ENCODE results near the gene SNX3. TPM values are rescaled to one million over a fixed set of nuclear protein-coding genes. Genes with fewer than 3 reads are reported as not detected.

SNX3 gene
- total RNA-seq, 1 experiment from 2014 or later: 235 TPM

DNA sequence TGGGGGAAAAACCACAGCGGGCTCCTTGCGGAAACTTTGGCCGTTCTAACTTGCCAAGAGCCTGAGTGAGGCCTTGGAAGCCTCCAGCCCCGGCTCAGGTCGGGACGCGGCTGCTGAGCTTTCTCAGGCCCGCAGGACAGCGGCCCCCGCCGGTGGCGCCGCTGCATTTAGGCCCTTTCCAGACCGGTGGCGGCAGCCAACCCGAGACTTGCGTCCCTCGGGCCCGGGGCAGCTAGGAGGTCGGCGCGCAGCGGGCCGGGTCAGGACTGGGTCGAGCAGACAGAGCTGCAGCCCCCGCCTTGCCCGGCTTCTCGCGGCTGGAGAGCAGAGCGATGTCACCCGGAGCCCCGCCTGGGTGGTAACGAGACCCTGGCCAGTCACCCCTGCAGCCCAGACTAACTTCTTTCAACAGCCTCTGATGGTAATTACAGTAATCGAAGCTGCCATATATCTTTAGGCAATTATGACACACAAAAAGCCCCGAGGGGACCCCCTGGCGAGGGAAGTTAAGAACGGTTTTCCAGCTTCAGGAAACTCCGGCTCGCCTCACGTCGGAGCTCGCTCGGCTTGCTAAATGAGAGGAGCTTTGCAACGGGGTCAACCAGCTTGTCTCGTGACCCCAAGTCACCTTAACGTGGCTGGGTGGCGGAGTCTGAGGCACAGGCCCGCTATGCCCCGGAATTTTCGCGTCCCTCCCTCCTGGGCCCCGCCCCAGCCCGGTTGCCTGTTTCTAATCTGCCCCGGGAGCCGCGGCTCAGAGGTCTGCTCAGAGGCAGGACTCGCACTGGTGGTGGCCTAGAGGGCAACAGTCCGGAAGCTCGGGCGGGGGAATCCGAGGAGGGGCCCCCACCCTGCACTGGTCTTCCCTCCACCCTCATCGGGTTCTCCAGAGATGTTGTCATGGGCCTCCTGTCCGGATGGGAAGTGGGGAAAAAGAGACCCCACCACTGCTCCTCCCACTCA, 92.1 kb downstream of the SNX3 start:
- H3K27me3 ChIP-seq: peaks cover 24% of the 10 kb centered on the region
- H3K9me3 ChIP-seq: no peaks in the 10 kb centered on the region
- H3K36me3 ChIP-seq: no peaks in the 10 kb centered on the region
- DNase-seq: no peak
- no peak overlapping the region for H3K4me3 ChIP-seq

DNA sequence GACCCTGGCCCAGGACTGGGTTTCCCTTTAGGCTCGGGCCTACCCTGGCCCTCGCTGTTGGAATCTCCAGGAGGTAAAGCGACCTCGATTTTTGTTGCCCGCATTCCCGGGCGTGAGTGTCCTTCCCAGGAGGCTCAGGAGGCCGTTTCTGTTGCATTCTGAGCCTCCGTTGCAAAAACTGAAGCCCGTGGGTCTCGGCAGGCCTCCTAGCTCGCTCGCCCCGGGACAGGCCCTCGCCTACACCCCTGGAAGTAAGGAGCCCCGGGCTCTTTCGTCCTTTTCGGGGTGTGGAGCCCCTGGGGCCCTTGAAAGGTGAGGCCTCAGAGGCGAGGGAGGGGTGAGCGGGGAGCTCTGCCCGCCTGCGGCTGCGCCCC, 92.8 kb downstream of the SNX3 start:
- H3K36me3 ChIP-seq: no peaks in the 10 kb centered on the region
- H3K9me3 ChIP-seq: no peaks in the 10 kb centered on the region
- no peak for DNase-seq
- H3K27me3 ChIP-seq: peaks cover 31% of the 10 kb centered on the region
- H3K4me3 ChIP-seq: no peak overlapping the region

DNA sequence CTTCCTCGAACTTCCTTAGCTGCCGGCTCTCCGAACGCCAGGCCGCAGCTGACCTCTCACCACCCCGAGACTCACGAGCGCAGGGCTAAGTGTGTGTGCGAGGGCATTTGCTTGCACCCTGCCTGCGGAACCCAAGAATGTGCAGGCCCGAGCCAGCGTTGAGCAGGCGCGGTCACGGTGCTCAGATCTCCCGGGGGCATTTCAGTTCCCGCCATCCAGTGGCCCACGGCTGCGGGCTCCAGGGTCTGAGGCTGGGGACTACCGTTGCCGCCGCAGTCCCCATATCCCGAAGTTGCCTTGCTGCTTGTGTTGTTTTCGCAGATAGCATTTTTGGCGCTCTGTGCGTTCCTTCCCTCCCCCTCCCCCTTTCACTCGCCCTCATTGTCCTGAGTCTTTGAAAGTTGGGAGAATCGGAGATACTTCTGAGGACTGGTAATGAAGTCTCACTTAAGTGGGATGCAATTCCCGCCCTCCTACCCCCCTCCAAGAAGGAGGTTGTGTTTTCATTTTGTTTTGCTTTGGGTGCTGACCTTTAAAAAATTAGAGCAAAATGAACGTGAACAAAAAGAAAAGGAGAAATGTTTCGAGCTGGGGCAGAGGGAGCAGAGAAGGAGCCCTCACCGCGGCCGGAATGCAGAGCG, 93.3 kb downstream of the SNX3 start:
- DNase-seq: no peak
- Histone ChIP-seq H3K4me3 (no peak overlapping the region), H3K36me3 (no peaks in the 10 kb centered on the region), H3K9me3 (no peaks in the 10 kb centered on the region), H3K27me3 (peaks cover 36% of the 10 kb centered on the region)

DNA sequence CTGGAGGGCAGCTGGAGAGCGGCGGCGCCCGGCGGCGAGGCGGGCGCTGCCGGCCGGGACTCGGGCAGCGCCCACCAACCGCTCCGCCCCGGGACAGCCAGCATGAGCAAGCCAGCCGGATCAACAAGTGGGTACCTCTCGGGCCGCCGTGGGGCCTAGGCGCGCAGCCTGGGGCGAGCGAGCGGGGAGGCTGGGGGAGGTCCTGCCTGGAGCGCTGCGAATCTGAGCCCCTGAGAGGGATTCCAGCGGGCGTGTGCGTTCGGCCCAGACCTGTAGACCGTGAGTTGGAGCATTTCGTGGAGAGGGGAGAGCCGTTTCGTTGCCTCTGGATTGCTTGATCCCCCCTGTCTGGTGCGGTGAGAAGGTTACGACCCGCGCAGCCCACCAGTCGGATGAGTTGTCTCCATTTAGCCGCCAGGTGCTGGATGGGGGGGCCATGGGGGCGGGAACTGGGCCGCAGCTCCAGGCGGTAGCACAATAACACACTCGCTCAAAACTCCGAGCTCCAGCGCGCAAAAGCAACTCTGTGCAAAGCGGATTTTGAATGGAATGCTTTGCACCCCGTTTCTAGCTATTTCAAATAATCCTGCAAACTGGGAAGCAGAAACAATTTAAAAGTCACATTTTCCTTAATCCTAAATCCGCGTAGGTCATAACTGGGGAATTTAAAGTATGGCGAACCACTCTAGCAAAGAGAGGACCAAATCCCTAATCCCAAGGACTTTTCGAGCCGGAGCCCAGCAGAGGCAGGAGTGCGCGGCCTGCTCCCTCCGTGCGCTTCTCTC, 94.0 kb downstream of the SNX3 start:
- DNase-seq: no peak
- Histone ChIP-seq H3K9me3 (no peaks in the 10 kb centered on the region), H3K4me3 (no peak overlapping the region), H3K27me3 (peaks cover 43% of the 10 kb centered on the region), H3K36me3 (no peaks in the 10 kb centered on the region)

DNA sequence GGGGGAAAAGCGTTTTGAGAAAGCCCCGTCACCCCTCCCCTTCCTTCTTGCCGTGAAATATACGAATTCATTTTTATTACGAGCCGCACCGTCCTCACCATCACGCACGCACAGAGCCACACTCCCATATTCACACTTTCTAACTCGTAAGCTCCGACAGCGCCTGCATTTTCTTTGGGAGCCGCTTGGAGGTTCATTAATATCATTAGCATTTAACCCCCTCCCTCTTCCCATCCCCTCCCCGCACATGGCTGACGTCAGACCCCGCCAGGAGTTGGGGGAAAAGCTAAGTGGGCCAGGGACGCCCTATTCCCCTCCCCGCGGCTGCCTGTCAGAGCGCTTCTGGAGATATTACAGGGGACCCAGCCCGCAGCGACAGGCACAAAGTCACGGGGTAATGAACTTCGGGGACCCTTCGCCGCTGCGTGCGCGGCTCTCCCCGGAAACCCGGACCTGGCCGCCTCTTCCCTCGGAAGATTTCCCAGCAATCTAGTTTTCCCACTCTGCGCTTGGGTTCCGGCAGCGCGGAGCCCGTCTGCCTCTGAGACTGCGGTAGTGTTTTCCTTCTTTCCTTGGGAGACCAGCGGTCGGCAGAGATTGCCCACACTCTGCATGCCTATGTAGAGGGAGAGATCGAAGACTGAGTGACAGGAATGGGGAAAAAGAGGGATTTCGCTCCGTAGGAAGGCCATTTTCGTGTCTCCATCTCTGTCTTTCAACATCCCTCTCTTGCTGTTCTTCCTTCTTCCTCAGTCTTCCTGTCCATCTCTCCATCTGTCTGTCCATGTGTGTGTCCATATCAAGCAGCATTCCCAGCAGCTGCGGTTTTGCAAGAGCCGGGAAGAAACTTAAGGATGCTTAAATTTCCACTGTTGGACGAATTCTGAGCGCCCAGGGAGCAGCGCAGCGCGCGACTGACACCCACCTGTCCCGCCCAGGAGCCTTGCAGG, 94.9 kb downstream of the SNX3 start, which contains the start of gene NR2E1:
NR2E1 (plus strand) TSS at position 309 of the 950 bp plus-strand sequence. CDS start 744 bp downstream, outside the sequence.
- Histone ChIP-seq H3K9me3 (no peaks in the 10 kb centered on the region), H3K36me3 (no peaks in the 10 kb centered on the region), H3K4me3 (peak within 1 kb of the TSS; percentile 45), H3K27me3 (peaks cover 52% of the 10 kb centered on the region)
- peak; percentile 23 for DNase-seq

DNA sequence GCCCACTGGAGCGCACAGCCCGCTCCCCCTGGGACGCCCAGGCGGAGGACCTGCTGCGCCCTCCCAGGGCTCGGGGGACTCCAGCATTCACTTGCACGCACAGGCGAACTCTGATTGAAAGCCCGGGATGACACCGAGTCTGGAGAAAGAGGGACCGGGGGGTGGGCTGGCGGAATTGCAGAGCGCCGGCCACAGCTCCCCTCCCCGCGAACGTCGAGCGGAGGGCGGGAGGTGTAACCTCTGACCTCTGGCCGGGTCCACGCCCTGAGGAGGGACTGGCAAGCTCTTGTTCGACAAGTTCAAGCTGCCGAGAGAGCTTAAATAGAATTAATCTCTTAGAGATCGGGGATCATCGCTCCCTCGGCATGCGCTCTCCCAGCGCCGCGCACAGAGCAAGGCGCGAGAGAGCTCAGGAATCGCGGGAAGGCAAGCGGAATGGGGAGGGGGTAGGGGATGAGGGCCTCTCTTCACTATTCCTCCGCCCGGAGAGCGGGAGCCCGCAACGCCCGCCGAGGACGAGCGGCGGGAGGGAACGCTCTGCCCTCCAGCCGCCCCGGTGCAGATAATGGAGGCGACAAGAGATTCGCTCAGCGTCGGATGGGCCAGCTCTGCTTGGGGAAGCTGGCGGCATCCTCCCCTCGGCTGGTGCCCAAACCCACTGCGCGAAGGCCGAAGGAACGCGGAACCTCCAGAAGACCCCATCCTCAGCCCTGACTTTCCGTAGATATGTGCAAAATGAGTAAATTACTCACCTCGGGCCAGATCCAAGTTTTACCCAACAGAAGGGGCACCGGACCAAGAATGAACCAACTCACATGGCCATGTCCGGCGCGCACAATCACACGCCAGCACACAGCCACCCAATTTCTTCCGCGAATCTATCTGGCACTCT, 95.8 kb downstream of the SNX3 start:
- H3K4me3 ChIP-seq: peak overlapping the region; percentile 45
- peak; percentile 27 for DNase-seq

DNA sequence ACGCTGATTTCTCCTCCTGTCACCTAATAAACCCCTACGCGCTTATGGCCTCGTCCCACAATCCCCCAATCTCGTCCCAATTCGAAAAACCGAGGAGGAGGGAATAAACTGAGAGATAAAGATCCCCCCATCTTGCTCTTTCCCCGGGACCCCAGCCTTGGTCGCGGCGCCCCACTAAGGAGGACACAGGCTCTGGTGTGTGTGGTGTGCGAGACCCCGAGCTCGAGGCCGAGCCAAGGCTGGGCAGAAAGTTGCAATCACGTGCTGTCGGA, 96.4 kb downstream of the SNX3 start:
- Histone ChIP-seq H3K9me3 (no peaks in the 10 kb centered on the region), H3K36me3 (no peaks in the 10 kb centered on the region), H3K27me3 (peaks cover 58% of the 10 kb centered on the region), H3K4me3 (peak overlapping the region; percentile 45)
- no peak for DNase-seq

More for the DNA sequence above, 95.8 kb downstream of the SNX3 start:
- H3K9me3 ChIP-seq: no peaks in the 10 kb centered on the region
- H3K27me3 ChIP-seq: peaks cover 58% of the 10 kb centered on the region
- H3K36me3 ChIP-seq: no peaks in the 10 kb centered on the region

DNA sequence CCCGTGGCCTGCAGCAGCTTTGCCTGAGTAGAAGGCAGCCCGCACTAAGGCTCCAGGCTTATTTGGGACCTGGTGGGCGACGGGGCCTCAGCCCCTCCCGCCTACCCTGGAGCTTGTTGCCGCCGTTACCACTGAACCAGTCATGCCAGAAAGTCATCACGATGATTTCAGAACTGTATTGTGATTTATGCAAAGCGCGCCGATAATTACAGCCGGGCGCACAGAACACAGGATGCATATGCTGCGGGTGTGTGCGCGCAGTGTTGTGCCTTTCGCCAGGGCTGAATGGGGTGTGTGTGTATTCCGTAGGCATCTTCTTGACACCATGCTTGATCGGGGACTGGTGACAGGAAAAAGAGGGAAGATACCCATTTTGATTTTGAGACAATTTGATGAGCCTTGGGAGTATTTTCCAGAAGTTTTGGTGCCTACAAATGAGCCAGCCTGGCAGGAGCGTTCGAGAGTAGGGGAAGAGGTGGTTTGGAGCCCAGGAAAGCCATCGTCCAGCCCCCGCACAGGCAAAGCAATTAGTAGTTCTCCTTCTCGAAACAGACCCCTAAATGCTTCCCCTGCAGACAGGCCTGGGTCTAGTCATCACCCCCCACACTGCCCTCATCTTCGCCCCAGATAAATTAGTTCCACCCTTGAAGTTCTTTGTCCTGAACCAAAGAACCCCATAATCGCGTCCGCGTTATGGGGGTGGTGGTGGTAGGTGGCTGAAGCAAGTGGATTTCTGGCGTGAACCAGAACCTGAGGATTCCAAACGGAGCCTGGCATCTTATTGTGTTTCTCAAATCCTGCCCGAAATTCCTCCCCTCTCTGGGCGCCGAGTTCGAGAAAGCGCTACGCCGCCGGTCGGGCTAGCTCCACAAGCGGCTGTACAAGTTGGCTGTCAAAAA, 96.9 kb downstream of the SNX3 start:
- no peaks in the 10 kb centered on the region for H3K36me3 ChIP-seq
- H3K9me3 ChIP-seq: no peaks in the 10 kb centered on the region
- DNase-seq: no peak
- H3K27me3 ChIP-seq: peaks cover 64% of the 10 kb centered on the region
- no peak overlapping the region for H3K4me3 ChIP-seq

DNA sequence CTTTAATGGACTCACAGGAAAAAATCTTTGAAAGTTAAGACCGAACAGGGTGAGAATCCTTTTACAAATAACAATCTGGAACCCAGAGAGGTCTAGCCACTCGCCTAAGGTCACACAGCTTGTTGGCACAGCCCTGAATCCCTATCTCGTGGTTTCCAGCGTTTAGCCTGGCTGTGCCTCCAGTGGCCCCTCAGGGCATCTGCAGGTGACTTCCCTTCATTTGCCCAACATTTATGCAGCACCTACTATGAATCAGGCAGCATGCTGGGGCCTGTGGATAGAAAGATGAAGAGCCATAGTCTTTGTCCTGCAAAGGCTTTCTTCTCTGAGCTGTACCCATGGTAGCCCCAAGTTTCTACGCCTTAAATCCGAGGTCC, 97.6 kb downstream of the SNX3 start:
- peaks cover 70% of the 10 kb centered on the region for H3K27me3 ChIP-seq
- H3K9me3 ChIP-seq: no peaks in the 10 kb centered on the region
- no peaks in the 10 kb centered on the region for H3K36me3 ChIP-seq
- no peak overlapping the region for H3K4me3 ChIP-seq
- no peak for DNase-seq

DNA sequence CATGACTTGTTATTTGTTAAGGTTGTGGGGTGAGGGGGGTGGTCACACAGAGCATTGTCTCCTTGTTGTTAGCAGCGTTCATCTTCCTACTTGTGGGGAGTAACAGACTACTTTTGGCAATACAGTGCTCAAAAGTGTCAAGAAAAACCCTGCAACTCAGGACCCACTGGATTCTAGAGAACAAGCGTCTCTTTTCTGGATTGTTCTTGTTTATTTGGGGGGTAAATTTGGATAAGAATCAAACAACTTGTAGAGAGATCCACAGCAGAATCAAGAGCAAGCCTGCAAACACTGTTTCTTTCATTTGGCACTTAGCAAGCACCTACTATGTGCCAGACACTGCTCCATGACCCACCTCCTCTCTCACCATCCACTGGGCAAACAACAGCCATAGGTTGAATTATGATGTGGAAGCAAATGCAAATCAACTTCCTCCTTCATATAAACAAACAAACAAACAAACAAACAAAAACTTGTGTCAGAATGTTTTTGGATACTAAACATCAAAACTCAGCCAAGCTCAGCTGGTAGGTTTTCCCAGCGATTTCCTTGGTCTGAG, 99.0 kb downstream of the SNX3 start:
- Histone ChIP-seq H3K9me3 (no peaks in the 10 kb centered on the region), H3K36me3 (no peaks in the 10 kb centered on the region), H3K4me3 (no peak overlapping the region), H3K27me3 (peaks cover 85% of the 10 kb centered on the region)
- DNase-seq: no peak

Other genes starting within 250 kb of the SNX3 start
- 21.5 and 34.5 TPM in 2 replicates for gene OSTM1, start 186.3 kb downstream of the SNX3 start, total RNA-seq (2014; rRNA removed; shearing (Covaris generic); ENCODE audit: low replicate concordance)
- gene NR2E1, start 95.0 kb downstream of the SNX3 start, total RNA-seq (2014; rRNA removed; shearing (Covaris generic); ENCODE audit: low replicate concordance): 0.25 TPM in 1 of 2 replicates, not detected in the other
- 3.8 and 4.6 TPM in 2 replicates for gene AFG1L, start 34.0 kb upstream of the SNX3 start, total RNA-seq (2014; rRNA removed; shearing (Covaris generic); ENCODE audit: low replicate concordance)